ENCODE data around the gene TMEM225B. TPM values are rescaled to one million over a fixed set of nuclear protein-coding genes. Genes with fewer than 3 reads are reported as not detected.
"Not testable (repeated sequence)": the region's sequence is repeated elsewhere in the genome, so short reads cannot be mapped to it uniquely, and the experiment has no call there.

TMEM225B gene
- total RNA-seq, 1 experiment from 2014 or later: 0.31 TPM

GRCh38 chr7:99653754-99654153, 55.7 kb downstream of the TMEM225B start:
- intact Hi-C loops (cut with micrococcal nuclease; ENCODE audit: unreplicated experiment) (no loop called here), in situ Hi-C loops (cut with HindIII; ENCODE audit: low pct_unique_long_range_greater_than_20kb, low sequenced_read_pairs) (no loop called here)
- ChIA-PET POLR2A (no interaction called here), CTCF (no interaction called here)
- Histone ChIP-seq H3K9me3 (ENCODE audit: control insufficient read depth, insufficient read depth, low read depth, low read length) (no peaks in the 10 kb centered on the region), H3K4me3 (ENCODE audit: low read depth in 2 of 2, low read length in 2 of 2) (no peak overlapping the region), H3K27me3 (ENCODE audit: control insufficient read depth, insufficient read depth, low read length) (no peaks in the 10 kb centered on the region), H3K4me1 (ENCODE audit: control insufficient read depth, insufficient read depth, low read length) (no peaks in the 10 kb centered on the region), H3K36me3 (ENCODE audit: control insufficient read depth, insufficient read depth, low read length) (no peaks in the 10 kb centered on the region), H3K27ac (ENCODE audit: low read length) (no peak overlapping the region)
- no peak for ATAC-seq
- no TSS peak for BruUV-seq (replicated peaks)
- no peak for DNase-seq (ENCODE audit: low read depth, low spot score)
- TF ChIP-seq REST (IDR thresholded peaks at IDR 0.05; ENCODE audit: insufficient read depth in 1 of 2, low read depth in 2 of 2, low read length in 1 of 2) (no peak), TCF7L2 (IDR thresholded peaks at IDR 0.05; ENCODE audit: low read depth, low read length) (no peak), SIN3A (IDR thresholded peaks at IDR 0.05; ENCODE audit: borderline replicate concordance, insufficient read depth, low read depth, low read length) (no peak), CTCF (IDR thresholded peaks at IDR 0.05) (no peak), POLR2AphosphoS5 (IDR thresholded peaks at IDR 0.05; ENCODE audit: low read depth, low read length) (no peak)

GRCh38 chr7:99654626-99655025, 56.6 kb downstream of the TMEM225B start:
- H3K36me3 ChIP-seq (ENCODE audit: control insufficient read depth, insufficient read depth, low read length); in situ Hi-C loops (cut with HindIII; ENCODE audit: low pct_unique_long_range_greater_than_20kb, low sequenced_read_pairs); H3K4me3 ChIP-seq (ENCODE audit: low read depth in 2 of 2, low read length in 2 of 2); BruUV-seq (replicated peaks); H3K9me3 ChIP-seq (ENCODE audit: control insufficient read depth, insufficient read depth, low read depth, low read length); intact Hi-C loops (cut with micrococcal nuclease; ENCODE audit: unreplicated experiment); H3K27me3 ChIP-seq (ENCODE audit: control insufficient read depth, insufficient read depth, low read length); DNase-seq (ENCODE audit: low read depth, low spot score); H3K4me1 ChIP-seq (ENCODE audit: control insufficient read depth, insufficient read depth, low read length); CTCF ChIA-PET; POLR2A ChIA-PET; ATAC-seq; H3K27ac ChIP-seq (ENCODE audit: low read length): not testable (repeated sequence)

DNA sequence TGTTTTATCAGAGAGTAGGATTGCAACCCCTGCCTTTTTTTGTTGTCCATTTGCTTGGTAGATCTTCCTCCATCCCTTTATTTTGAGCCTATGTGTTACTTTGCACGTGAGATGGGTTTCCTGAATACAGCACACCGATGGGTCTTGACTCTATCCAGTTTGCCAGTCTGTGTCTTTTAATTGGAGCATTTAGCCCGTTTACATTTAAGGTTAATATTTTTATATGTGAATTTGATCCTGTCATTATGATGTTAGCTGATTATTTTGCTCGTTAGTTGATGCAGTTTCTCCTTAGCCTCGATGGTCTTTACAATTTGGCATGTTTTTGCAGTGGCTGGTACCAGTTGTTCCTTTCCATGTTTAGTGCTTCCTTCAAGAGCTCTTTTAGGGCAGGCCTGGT, 59.8 kb downstream of the TMEM225B start:
- H3K9me3 ChIP-seq (ENCODE audit: control insufficient read depth, insufficient read depth, low read depth, low read length); DNase-seq (ENCODE audit: low read depth, low spot score); POLR2A ChIA-PET; in situ Hi-C loops (cut with HindIII; ENCODE audit: low pct_unique_long_range_greater_than_20kb, low sequenced_read_pairs); ATAC-seq; BruUV-seq (replicated peaks); H3K4me3 ChIP-seq (ENCODE audit: low read depth in 2 of 2, low read length in 2 of 2); CTCF ChIA-PET; intact Hi-C loops (cut with micrococcal nuclease; ENCODE audit: unreplicated experiment); H3K27ac ChIP-seq (ENCODE audit: low read length); H3K36me3 ChIP-seq (ENCODE audit: control insufficient read depth, insufficient read depth, low read length); H3K4me1 ChIP-seq (ENCODE audit: control insufficient read depth, insufficient read depth, low read length); H3K27me3 ChIP-seq (ENCODE audit: control insufficient read depth, insufficient read depth, low read length): not testable (repeated sequence)

Other genes with a start within 250 kb of the TMEM225B start
- 266 TPM for gene ARPC1B, start 223.5 kb upstream of the TMEM225B start, total RNA-seq (2021; ENCODE audit: unreplicated experiment)
- 147 TPM for gene PDAP1, start 189.7 kb upstream of the TMEM225B start, total RNA-seq (2021; ENCODE audit: unreplicated experiment)
- 179 TPM for gene BUD31, start 189.3 kb upstream of the TMEM225B start, total RNA-seq (2021; ENCODE audit: unreplicated experiment)
- gene PTCD1, start 159.5 kb upstream of the TMEM225B start, total RNA-seq (2021; ENCODE audit: unreplicated experiment): 15.0 TPM
- 57.0 TPM for gene CPSF4, start 159.3 kb upstream of the TMEM225B start, total RNA-seq (2021; ENCODE audit: unreplicated experiment)
- gene ATP5MF, start 132.1 kb upstream of the TMEM225B start, total RNA-seq (2021; ENCODE audit: unreplicated experiment): 476 TPM
- gene ZNF789, start 125.4 kb upstream of the TMEM225B start, total RNA-seq (2021; ENCODE audit: unreplicated experiment): 15.1 TPM
- 20.0 TPM for gene ZNF394, start 98.0 kb upstream of the TMEM225B start, total RNA-seq (2021; ENCODE audit: unreplicated experiment)
- gene ZKSCAN5, start 93.6 kb upstream of the TMEM225B start, total RNA-seq (2021; ENCODE audit: unreplicated experiment): 17.5 TPM
- 4.6 TPM for gene FAM200A, start 46.2 kb upstream of the TMEM225B start, total RNA-seq (2021; ENCODE audit: unreplicated experiment)
- 54.9 TPM for gene ZNF655, start 39.6 kb upstream of the TMEM225B start, total RNA-seq (2021; ENCODE audit: unreplicated experiment)
- 14.8 TPM for gene ZSCAN25, start 18.7 kb downstream of the TMEM225B start, total RNA-seq (2021; ENCODE audit: unreplicated experiment)
- gene CYP3A5, start 81.7 kb downstream of the TMEM225B start, total RNA-seq (2021; ENCODE audit: unreplicated experiment): 0.31 TPM
- not detected for gene CYP3A7, start 136.9 kb downstream of the TMEM225B start, total RNA-seq (2021; ENCODE audit: unreplicated experiment)
- 0.15 TPM for gene CYP3A4, start 185.9 kb downstream of the TMEM225B start, total RNA-seq (2021; ENCODE audit: unreplicated experiment)
- not detected for gene CYP3A43, start 229.7 kb downstream of the TMEM225B start, total RNA-seq (2021; ENCODE audit: unreplicated experiment)

Data from Panc1 (cell line).